Testis (tissue), 3 donors: Measurements from ENCODE around the gene PWWP2B. TPM values are rescaled to one million over a fixed set of nuclear protein-coding genes. Genes with fewer than 3 reads are reported as not detected.

Source experiments
- DNase-seq: peaks from one replicate; pipeline ENCODE4 v3.0.0-alpha.2; 2019
- H3K27ac ChIP-seq, 2 donors: fragments of 200-600 bp; sonication (generic); one replicate each; pipeline ENCODE4 v1.5.1; 2019
- H3K27me3 ChIP-seq: fragments of 200-600 bp; sonication (generic); one replicate; pipeline ENCODE4 v1.5.1; 2019
- H3K36me3 ChIP-seq: fragments of 200-600 bp; sonication (generic); one replicate; pipeline ENCODE4 v1.5.1; 2017; ENCODE audit warnings: low read depth; ENCODE audit errors: missing control alignments
- H3K4me1 ChIP-seq: fragments of 200-600 bp; sonication (generic); one replicate; pipeline ENCODE4 v1.5.1; 2019
- H3K4me3 ChIP-seq, 2 donors: fragments of 200-600 bp; sonication (generic); one replicate each; pipeline ENCODE4 v1.5.1; 2017 to 2019
- H3K9me3 ChIP-seq: fragments of 200-600 bp; sonication (generic); one replicate; pipeline ENCODE4 v1.5.1; 2017
- POLR2A ChIP-seq: fragments of 450-650 bp; IDR thresholded peaks from one replicate; pipeline ENCODE4 v1.6.1; 2017; ENCODE audit warnings: antibody characterized with exemption, mild to moderate bottlenecking, moderate library complexity
- WGBS, 2 donors: methylation state at CpG; one replicate each; pipeline ENCODE4 v1.1.5; 2018; 5-methylcytosine and 5-hydroxymethylcytosine counted together
- intact Hi-C: fragments of 100-400 bp; cut with DNase I; formaldehyde crosslinking; loops from one replicate; pipeline ENCODE4 v1.15.1; 2023; ENCODE audit warnings: low total_unique reads
- polyA plus RNA-seq: library from polyadenylated mRNA; stranded (reverse); fragments of 350-450 nt; fragmentation: Illumina TruSeq; extraction: RNeasy Lipid Tissue Mini Kit (QIAGEN cat#74804); gene quantifications from one replicate; pipeline ENCODE4 v1.2.3, GENCODE V29; 2014; ENCODE audit warnings: low read depth, low replicate concordance; ENCODE audit not compliant: insufficient read depth
- total RNA-seq, 2 donors: library from RNA; depleted of rRNA; stranded (reverse); fragments of >200 nt; gene quantifications; one replicate each; pipeline ENCODE4 v1.2.3, GENCODE V29; 2016
- TF ChIP-seq, protein P1 (sequence below), 3 experiments: fragments of 450-650 bp in 2 of 3; fragments of 200-600 bp in 1 of 3; sonication (generic) in 1 of 3; IDR thresholded peaks; one replicate each; pipeline ENCODE4 v1.5.1; 2016 to 2019; ENCODE audit warnings: antibody characterized with exemption in 3 of 3, mild to moderate bottlenecking in 2 of 3, moderate library complexity in 1 of 3

Gene PWWP2B
- total and polyA plus RNA-seq, 3 donors from 2014 or later, result 16.0 to 45.1 (median 32.6) TPM

DNA sequence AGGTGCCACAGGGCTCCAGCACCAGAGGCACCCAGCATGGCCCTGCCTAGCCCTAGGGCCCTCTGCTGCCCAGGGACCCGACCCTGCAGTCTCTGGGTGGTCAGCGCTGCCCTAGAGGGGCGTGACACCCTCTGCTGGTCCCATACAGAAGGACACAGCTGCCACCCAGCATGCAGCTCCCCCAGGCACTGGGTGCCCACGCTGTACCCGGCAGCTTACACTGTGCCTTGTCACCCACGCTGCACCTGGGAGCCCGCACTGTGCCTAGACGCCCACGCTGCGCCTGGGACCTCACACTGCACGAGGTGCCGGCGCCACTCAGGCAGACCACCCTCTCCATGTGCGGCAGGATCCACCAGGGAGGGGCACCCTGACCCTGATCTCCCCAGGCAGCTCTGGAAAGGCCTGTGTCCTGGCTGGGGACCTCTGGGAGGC is 55.2 kb downstream of the PWWP2B start:
- H3K27ac ChIP-seq, result no peak overlapping the region
- H3K36me3 ChIP-seq, result no peaks in the 10 kb centered on the region
- H3K9me3 ChIP-seq, result no peaks in the 10 kb centered on the region
- DNase-seq, result no peak
- H3K4me3 ChIP-seq, result no peak overlapping the region
- peaks cover 29% of the 10 kb centered on the region for H3K4me1 ChIP-seq
- intact Hi-C loops, result loop anchor here (5.0 kb wide), 1 partner anchor 65 kb away; no protein-coding TSS in a partner anchor
- H3K27me3 ChIP-seq, result no peaks in the 10 kb centered on the region
- 76 to 80% methylated on average over 4 to 7 of the region's 14 CpGs for WGBS, 2 donors
- no peak for TF ChIP-seq POLR2A
- TF ChIP-seq, protein P1, sequence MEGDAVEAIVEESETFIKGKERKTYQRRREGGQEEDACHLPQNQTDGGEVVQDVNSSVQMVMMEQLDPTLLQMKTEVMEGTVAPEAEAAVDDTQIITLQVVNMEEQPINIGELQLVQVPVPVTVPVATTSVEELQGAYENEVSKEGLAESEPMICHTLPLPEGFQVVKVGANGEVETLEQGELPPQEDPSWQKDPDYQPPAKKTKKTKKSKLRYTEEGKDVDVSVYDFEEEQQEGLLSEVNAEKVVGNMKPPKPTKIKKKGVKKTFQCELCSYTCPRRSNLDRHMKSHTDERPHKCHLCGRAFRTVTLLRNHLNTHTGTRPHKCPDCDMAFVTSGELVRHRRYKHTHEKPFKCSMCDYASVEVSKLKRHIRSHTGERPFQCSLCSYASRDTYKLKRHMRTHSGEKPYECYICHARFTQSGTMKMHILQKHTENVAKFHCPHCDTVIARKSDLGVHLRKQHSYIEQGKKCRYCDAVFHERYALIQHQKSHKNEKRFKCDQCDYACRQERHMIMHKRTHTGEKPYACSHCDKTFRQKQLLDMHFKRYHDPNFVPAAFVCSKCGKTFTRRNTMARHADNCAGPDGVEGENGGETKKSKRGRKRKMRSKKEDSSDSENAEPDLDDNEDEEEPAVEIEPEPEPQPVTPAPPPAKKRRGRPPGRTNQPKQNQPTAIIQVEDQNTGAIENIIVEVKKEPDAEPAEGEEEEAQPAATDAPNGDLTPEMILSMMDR (IDR thresholded peaks at IDR 0.05), result peak in 1 of 3 experiments; percentile 3

DNA sequence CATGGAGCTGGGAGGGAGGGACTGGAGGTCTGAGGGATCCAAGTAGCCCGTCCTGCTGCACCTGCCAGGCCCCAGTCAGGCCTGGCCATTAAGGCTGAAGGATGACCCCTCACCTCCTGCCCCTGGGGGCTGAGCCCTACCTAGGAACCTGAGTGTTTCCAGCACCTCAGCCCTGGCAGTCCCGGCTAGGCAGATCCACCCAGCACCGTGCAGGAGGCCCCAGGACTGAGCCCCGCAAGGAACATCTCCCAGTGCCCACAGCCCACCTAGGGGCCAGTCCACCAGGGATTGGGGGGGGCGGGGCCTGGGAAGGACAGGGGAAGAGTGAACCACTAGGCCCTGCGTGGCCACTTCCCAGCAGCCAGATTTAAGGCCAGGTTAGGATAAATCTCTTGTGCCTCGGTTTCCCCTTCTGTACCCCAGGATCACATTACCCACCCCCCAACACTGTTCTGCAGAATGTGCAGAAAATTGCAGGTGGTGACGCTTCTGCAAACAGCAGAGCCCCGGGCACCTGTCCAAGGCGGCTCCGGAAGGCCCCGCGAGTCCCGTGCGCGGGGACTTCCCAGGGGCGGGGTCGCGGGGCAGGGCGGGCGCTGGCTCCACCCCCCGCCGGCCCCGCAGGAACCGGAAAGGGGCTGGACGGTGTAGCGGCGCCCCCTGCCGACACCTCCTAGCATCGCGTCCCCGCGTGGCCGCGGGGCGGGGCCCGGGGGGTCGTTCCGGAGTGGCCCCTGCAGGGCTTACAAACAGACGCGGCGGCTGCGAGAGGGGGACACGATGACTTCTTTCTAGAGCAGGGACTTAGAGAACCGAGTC is 55.9 kb downstream of the PWWP2B start:
- intact Hi-C loops, result loop anchor here (5.0 kb wide), 1 partner anchor 66 kb away; no protein-coding TSS in a partner anchor
- no peaks in the 10 kb centered on the region for H3K9me3 ChIP-seq
- no peaks in the 10 kb centered on the region for H3K36me3 ChIP-seq
- TF ChIP-seq POLR2A, result no peak
- TF ChIP-seq, protein P1 (IDR thresholded peaks at IDR 0.05), result peak; percentile 97 to 98 (median 97)
- DNase-seq, result peak; percentile 86
- peak overlapping the region; percentile 55 to 66 for H3K27ac ChIP-seq
- H3K27me3 ChIP-seq, result no peaks in the 10 kb centered on the region
- 2 to 9% methylated on average over 20 to 35 of the region's 45 CpGs for WGBS, 2 donors
- H3K4me1 ChIP-seq, result peaks cover 23% of the 10 kb centered on the region
- H3K4me3 ChIP-seq, result peak overlapping the region; percentile 15 to 38

DNA sequence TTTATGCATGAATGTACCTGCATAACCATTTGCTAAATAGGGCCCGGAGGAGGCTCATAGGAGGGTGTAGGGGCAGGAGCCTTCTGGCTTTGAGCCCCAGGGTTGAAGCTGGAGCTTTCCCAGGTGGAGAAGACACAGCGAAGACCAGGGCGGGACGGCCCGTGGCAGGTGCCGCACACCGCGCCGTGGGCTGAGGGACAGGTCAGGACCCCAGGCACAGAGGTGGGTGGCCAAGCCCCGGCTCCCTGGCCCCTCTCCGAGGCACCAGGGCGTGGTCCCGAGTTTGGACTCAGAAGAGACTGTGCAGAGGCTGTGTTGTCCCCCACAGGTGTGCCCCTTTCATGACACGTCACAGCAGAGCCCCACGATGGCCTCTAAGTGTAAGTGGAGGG is 56.5 kb downstream of the PWWP2B start:
- 23 to 29% methylated on average over 8 to 15 of the region's 15 CpGs for WGBS, 2 donors
- DNase-seq, result no peak
- no peaks in the 10 kb centered on the region for H3K27me3 ChIP-seq
- TF ChIP-seq, protein P1 (IDR thresholded peaks at IDR 0.05), result no peak
- no peak for TF ChIP-seq POLR2A
- H3K36me3 ChIP-seq, result no peaks in the 10 kb centered on the region
- intact Hi-C loops, result loop anchor here (5.0 kb wide), 1 partner anchor 66 kb away; no protein-coding TSS in a partner anchor
- peak overlapping the region; percentile 15 to 38 for H3K4me3 ChIP-seq
- peak overlapping the region; percentile 55 to 66 for H3K27ac ChIP-seq
- H3K4me1 ChIP-seq, result peaks cover 21% of the 10 kb centered on the region
- no peaks in the 10 kb centered on the region for H3K9me3 ChIP-seq

DNA sequence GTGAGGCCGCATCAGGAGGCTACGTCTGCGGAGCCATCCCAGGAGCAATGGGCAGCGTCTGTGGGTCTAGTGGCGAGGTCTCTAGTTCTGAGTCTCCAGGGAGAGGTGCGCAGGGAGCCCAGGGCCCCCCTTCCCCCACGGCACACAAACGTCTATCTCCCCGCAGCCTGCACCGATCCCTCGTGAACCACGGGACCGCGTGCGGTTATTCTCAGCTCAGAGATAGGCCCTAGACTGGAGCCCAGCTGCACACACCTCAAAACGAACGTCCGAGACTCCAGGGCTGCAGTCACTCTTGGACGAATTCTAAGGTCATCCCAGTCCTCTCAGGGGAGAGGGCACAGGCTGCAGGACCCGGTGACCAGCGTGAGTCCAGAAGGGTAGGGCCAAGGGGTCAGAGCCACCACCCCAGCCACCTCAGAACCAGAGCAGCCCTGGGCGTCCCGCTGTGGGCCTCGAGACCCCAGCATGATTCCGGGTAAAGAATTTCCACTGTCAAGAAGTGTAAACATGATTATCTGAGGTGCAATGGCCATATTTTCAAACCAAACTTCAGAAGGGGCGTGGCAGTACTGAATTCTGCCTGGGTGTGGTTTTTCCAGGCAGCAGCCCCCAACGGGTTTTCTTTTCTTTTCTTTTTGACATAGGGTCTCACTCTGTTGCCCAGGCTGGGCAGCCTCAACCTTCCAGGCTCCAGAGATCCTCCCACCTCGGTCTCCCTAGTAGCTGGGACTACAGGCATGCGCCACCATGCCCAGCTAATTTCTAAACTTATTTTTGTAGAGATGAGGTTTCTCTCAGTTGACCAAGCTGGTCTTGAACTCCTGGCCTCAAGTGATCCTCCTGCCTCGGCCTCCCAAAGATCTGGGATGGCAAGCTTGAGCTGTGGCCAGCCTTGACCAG is 57.5 kb downstream of the PWWP2B start:
- Histone ChIP-seq H3K36me3 (no peaks in the 10 kb centered on the region), H3K4me3 (no peak overlapping the region), H3K4me1 (peaks cover 22% of the 10 kb centered on the region), H3K9me3 (no peaks in the 10 kb centered on the region), H3K27me3 (no peaks in the 10 kb centered on the region), H3K27ac (peak overlapping the region in 1 of 2 donors; percentile 66)
- intact Hi-C loops, result loop anchor here (5.0 kb wide), 1 partner anchor 67 kb away; no protein-coding TSS in a partner anchor
- DNase-seq, result no peak
- 91 to 94% methylated on average over 14 to 30 of the region's 30 CpGs for WGBS, 2 donors
- TF ChIP-seq, protein P1 (IDR thresholded peaks at IDR 0.05), result no peak
- TF ChIP-seq POLR2A, result no peak
